Fibroblast of villous mesenchyme (primary cell): ENCODE measurements around the gene HADHB. TPM values are rescaled to one million over a fixed set of nuclear protein-coding genes. Genes with fewer than 3 reads are reported as not detected.

Experiments used
- DNase-seq: peaks from one replicate; pipeline ENCODE4 v3.0.0-alpha.2; 2010; ENCODE audit warnings: low read depth
- H3K4me3 ChIP-seq: 2 replicates; pipeline ENCODE4 v1.5.1; 2011; ENCODE audit warnings: low read depth, mild to moderate bottlenecking, low read length
- total RNA-seq: library from RNA; depleted of rRNA; stranded (reverse); fragments of >200 nt; gene quantifications from 2 replicates; pipeline ENCODE4 v1.2.3, GENCODE V29; 2012
- TF ChIP-seq, protein P1 (sequence below): IDR thresholded peaks from 2 replicates; pipeline ENCODE4 v1.5.1; 2012; ENCODE audit warnings: low read depth, mild to moderate bottlenecking, low read length; ENCODE audit not compliant: insufficient read depth

HADHB gene
- total RNA-seq, 1 donor = 106 TPM

DNA sequence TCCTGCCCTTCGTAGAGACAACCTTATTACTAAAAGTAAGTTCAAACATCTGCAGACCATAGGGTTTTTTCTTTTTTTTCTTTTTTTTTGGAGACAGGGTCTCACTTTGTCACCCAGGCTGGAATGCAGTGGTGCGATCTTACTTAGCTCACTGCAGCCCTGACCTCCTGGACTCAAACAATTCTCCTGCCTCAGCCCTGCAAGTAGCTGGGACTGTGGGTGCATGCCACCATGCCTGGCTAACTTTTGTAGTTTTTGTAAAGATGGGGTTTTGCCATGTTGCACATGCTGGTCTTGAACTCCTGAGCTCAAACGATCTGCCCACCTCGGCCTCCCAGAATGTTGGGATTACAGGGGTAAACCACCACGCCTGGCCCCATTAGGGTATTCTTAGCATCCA, 32.7 kb upstream of the HADHB start:
- H3K4me3 ChIP-seq = no peak overlapping the region
- DNase-seq = no peak
- TF ChIP-seq, protein P1, sequence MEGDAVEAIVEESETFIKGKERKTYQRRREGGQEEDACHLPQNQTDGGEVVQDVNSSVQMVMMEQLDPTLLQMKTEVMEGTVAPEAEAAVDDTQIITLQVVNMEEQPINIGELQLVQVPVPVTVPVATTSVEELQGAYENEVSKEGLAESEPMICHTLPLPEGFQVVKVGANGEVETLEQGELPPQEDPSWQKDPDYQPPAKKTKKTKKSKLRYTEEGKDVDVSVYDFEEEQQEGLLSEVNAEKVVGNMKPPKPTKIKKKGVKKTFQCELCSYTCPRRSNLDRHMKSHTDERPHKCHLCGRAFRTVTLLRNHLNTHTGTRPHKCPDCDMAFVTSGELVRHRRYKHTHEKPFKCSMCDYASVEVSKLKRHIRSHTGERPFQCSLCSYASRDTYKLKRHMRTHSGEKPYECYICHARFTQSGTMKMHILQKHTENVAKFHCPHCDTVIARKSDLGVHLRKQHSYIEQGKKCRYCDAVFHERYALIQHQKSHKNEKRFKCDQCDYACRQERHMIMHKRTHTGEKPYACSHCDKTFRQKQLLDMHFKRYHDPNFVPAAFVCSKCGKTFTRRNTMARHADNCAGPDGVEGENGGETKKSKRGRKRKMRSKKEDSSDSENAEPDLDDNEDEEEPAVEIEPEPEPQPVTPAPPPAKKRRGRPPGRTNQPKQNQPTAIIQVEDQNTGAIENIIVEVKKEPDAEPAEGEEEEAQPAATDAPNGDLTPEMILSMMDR = no peak

DNA sequence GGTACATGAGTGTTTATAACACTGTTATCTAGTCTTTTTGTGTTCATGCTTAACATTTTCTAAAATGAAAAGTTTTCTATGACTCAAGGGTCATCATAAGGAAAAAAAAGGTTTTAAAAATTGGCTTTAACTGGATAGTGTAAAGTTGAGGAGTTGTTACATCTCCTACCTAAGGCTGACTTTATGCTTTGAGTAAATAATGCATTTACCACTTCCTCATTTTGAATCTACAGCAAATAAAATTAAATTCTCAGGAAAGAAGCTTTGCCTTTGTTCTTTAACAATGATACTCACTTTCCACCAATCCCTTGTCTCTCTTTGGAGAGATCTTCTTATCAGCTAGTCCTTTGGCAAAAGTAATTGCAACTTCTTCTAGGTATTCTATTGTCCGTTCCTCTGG, 30.0 kb upstream of the HADHB start:
- H3K4me3 ChIP-seq = no peak overlapping the region
- DNase-seq = no peak
- TF ChIP-seq, protein P1 = no peak

DNA sequence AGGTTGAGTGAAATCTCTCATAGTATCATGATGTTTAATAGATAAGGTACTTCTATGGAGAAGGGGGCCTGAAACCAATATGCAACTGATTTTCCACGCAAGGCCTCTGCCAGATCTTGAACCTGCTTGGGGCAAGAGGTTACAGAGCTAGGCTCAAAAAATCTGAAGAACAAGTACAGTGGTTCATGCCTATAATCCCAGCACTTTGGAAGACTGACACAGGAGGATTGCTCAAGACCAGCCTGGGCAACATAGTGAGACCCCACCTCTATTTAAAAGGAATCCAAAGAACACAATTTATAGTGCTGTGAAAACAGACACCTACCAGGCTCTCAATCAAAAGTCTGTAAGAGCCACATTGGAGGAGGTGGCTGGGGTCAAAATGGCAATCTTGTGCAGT, 28.9 kb upstream of the HADHB start:
- TF ChIP-seq, protein P1 = no peak
- DNase-seq = no peak
- no peak overlapping the region for H3K4me3 ChIP-seq

DNA sequence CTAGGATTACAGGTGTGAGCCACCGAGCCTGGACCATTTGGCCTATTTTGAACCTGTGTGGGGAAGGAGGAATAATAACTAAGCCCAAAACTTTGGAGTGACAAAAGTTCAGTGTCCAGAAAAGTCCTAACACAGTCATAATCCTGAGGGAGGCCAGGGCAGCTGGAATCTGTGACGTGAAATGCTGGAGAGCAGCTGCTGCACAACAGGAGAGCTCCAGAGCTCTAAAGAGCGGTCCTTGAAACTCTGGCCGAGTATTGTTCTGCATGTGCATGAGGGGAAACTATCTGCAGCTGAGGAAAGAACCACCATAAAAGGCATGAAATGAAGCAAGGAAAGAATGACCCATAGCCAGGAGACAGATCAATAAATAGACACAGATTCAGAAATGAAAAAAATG, 28.2 kb upstream of the HADHB start:
- no peak overlapping the region for H3K4me3 ChIP-seq
- TF ChIP-seq, protein P1 = no peak
- DNase-seq = no peak

DNA sequence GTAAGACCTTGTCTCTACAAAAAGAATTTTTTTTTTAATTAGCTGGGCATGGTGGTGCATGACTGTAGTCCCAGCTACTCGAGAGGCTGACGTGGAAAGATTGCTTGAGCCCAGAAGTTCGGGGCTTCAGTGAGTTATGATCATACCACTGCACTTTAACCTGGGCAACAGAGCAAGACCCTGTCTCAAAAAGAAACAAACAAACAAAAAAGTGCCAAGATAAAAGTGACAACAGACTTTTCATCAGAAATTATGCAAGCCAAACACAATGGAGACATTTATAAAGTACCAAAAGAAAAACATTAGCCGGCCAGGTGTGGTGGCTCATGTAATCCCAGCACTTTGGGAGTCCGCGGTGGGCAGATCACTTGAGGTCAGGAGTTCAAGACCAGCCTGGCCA, 27.0 kb upstream of the HADHB start:
- TF ChIP-seq, protein P1 = no peak
- DNase-seq = no peak
- no peak overlapping the region for H3K4me3 ChIP-seq

DNA sequence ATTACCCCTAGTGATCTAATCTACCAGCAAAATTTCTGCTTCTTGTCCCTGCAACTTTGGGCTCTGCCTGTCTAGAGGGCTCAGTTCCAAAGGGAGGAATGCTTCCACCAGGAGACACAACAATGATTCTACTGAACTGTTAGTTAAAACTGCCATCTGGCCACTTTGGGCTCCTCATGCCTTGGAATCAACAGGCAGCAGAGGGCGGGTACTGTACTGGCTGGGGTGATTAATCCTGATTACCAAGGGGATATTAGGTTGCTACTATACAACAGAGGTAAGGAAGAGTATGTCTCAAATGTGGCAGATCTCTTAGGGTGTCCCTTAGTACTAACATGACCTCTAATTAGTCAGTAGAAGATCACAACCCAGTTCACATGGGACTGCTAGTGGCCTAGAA, 21.7 kb upstream of the HADHB start:
- no peak overlapping the region for H3K4me3 ChIP-seq
- DNase-seq = no peak
- TF ChIP-seq, protein P1 = no peak

DNA sequence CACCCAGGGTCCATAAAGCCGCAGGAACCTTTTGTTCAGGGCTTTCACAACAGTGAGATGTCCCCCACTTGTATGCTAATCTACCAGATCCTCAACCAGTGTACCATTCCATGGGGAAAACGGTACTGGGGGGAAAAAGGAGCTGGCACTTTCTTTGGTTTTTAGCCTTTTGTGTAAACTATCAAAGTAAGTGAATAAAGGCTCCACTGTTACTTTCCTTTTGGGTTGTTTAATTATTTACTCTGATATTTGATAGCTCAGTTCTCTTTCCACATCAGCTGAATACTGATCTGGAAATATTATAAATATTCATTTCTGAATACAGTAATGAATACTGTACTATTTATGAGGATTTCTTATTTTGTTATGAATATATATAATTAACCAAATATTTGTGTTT, 20.6 kb upstream of the HADHB start:
- TF ChIP-seq, protein P1 = no peak
- H3K4me3 ChIP-seq = no peak overlapping the region
- no peak for DNase-seq
